Smooth muscle cell of trachea (primary cell): Measurements from ENCODE around the gene C19orf85. TPM values are rescaled to one million over a fixed set of nuclear protein-coding genes. Genes with fewer than 3 reads are reported as not detected.

Experiments used
- total RNA-seq: library from RNA; depleted of rRNA; stranded (reverse); fragments of >200 nt; gene quantifications from 2 replicates; pipeline ENCODE4 v1.2.1, GENCODE V29; 2014

The C19orf85 gene
- total RNA-seq = not detected in 2 replicates

DNA sequence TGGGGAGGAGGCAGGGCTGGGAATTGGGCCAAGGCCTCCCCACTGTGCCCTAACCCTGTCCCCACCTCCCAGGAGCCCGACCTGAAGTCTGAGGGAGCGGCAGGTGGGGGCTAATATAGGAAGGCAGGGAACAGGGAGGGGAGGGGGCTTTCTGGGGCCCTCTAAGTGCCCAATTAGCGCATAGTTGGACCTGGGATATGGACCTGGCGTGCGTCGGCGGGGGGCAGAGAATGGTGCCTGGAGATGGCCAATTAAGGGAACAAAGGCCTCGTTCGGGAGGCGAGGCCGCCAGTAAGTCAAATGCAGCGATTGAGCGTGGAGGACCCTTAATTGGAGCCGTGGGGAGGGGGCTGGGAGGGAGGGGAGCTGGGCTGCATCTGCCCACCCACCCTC lies at the start of gene C19orf85:
Gene C19orf85, minus strand, starts transcription at position 90 of the 393 bp plus-strand sequence. CDS start 197 bp downstream, outside the sequence.

DNA sequence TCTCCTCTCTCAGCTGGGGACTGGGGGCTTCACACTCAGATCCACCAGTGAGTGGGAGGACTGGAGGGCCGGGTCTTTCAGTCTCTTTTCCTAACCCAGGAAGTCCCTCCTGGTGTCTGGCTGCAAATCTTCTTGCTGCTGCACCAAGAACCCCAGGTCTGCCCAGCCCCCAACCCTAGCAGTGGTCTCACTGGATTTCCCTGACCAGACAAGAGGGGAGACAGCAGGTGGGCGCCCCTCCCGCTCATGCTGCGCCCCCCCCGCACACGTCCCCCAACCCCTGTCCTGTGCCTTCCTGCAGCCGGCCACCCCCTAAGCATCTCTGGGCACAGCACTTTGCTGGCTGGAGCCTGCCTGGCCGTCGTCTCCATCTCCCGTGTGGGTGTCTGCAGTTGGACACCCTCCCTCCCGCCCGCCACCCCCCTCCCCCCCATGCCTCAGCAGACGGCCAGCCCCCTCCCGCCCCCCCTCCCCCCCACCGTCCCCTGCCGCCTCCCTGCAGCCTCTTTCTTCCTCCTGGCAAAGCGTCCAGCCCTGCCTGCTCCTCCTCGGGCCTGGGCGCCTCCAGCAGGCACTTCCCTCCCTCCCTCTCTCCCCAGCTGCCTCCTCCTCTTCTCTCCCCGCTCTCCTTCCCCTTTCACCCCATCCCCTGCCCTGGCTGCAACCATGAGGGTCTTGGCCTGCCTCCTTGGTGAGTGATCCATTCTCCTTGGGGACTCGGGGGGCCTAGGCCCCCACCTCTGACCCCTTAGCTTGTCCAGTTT lies 23.6 kb upstream of the C19orf85 start, which contains the start of gene SSC5D:
Gene SSC5D, plus strand, starts transcription at position 513 of the 764 bp plus-strand sequence. Its CDS starts 154 bp downstream, at position 667.

DNA sequence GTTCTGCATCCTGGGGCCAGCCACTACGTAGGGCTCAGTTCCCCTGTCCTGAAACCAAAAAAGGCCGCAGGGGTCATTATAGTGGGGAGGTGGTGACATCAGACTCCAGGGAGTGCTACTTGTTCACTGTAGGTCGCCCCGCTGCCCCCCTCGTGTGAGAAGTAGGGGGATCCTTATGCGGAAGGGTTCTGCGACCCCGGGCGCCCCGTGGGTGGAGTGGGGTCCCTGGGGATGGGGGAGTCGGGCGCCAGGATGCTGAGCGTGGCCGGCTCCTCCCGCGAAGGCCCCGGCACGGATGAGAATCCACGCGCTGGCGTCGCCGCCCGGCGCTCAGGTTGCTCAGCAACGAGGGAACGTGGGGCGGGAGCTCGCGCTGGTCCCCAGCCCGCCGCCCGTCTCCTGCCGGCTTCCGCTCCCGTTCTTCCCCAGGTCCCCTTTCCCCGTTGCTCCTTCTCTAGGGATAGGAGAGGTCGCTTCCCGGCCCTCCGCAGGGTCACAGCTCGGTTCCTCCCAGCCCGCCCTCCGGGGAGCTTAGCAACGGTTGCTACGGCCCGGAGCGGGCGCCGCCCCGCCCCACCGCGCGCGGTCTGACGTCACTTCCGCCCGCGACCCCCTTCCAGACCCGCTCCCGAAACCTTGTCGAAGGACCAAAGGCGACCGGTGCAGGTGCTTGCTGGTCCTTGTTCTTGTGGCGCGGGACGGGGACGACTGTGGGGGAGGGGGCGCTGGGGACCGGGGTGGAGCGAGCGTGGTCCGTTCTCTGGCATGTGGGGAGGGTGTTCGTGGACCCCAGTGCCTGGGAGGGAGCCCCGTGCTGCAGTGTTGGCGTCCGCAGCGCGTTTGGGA lies 20.3 kb upstream of the C19orf85 start, which contains the start of gene NAT14:
Gene NAT14, plus strand, starts transcription at position 596 of the 846 bp plus-strand sequence. CDS start 521 bp downstream, outside the sequence.

DNA sequence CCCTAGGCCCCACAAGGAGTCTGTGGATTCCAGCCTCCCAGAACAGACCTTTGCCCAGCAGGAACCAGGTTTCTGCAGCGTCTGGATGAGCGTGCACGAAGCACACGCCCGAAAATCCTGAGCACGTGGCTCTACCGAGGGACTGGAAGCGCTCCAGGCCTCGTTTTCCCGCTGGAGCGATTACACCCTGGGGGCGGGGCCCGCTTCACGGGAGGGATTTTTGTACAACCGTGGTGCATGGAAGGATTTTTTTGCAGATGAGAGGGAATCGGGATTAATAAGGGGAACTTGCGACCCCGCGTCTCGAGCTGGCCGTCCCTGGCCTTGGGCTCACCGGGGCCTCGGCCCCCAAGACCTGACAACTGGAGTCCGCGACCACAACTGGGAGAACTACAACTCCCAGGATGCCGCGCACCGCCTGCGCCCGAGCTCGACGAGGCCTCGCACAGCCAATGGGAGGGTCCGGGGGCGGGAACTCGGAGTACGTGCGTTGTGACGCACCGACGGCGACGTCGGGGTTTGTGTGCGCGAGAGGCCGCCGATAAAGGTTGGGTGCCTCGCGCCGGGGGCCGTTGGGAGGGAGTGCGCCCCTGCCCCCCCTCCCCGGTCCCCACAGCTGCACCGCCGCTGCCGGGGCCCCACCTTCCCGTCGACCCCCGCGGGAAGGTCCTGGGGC lies 11.7 kb upstream of the C19orf85 start, which contains the start of gene ZNF628:
Gene ZNF628, plus strand, starts transcription at position 518 of the 676 bp plus-strand sequence. CDS start 3,294 bp downstream, outside the sequence.

DNA sequence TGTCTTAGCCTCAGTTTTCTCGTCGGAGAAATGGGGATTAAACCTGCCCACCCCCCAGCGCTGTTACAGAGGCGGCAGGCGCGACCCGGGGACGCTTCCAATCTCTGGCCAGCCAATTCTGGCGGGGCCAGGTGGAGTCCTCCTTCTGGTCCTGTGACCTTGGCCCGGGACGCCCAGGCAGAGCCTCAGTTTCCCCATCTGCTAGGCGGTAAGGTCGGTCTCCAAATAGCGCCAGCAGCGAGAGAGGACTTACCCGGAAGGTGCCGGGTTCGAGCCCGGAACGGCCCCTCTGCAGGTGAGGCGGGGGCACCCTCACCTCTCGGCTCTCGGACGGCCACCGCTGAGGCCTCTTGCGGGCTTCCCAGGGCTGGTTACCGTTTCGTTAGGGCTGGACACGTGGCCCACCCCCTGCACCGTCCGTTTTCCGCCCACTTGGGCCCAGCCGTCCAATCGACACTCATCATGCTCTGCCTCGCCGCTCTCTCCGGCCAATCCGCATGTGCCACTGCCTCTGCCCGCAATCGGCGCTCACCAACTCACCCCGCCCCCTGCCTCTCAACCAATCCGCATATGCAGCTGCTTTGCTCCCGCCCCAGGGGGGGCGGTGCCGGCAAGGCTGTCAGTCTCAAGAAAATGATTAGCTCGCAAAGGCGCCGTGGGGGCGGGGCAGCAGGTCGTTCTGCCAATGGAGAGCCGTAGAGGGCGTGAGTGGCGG lies 3.1 kb downstream of the C19orf85 start, which contains the start of gene ISOC2:
Gene ISOC2, minus strand, starts transcription at position 384 of the 715 bp plus-strand sequence. CDS start 5,156 bp downstream, outside the sequence.

DNA sequence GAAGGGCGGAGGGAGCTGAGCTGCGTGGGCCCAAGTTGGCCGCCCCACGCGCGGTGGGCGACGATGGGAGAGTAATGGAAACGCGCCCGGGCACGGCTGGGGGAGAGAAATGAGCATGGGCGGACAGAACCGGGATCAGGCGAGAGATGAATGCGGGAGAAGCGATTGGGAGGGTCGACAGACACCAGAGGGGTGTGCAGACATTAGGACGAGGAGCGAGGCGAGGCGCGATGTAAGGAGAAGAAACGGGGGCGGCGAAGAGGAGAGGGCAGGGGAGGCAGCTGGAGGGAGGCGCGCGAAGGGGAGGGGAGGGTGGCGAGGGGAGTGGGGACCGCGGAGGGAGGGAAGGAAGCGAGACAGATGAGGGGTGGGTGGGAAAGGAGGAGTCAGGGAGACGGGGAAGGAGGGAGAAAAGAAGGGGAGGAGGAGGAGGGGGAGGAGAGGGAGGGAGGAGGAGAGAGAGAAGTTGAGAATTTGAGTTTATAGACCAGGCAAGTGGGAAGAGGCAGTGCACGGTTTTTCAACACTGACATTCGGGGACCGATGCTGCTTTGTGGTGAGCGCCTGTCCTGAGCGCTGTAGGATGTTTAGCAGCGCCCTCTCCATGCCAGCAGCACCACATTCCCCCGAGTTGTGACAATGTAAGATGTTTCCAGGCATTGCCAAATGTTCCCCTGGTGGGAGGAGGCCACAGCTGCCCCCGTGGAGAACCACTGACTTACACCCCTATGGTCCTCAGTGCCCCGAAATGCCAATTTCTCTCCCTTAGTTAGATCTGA lies 21.3 kb downstream of the C19orf85 start, which contains the start of gene SHISA7:
Gene SHISA7, minus strand, starts transcription at position 256 of the 779 bp plus-strand sequence. CDS start 437 bp downstream, outside the sequence.

Other genes with a start within 250 kb of the C19orf85 start
- gene TMEM86B, start 236.0 kb downstream of the C19orf85 start, total RNA-seq = 2.2 and 2.3 TPM in 2 replicates
- gene PPP6R1, start 205.7 kb downstream of the C19orf85 start, total RNA-seq = 33.6 and 48.0 TPM in 2 replicates
- gene HSPBP1, start 184.6 kb downstream of the C19orf85 start, total RNA-seq = 28.8 and 39.3 TPM in 2 replicates
- 4.0 and 5.2 TPM in 2 replicates for gene BRSK1, start 180.8 kb downstream of the C19orf85 start, total RNA-seq
- gene TMEM150B, start 139.4 kb downstream of the C19orf85 start, total RNA-seq = not detected in 2 replicates
- 9.0 and 10.1 TPM in 2 replicates for gene KMT5C, start 124.9 kb downstream of the C19orf85 start, total RNA-seq
- gene COX6B2, start 110.0 kb downstream of the C19orf85 start, total RNA-seq = not detected in 2 replicates
- not detected in 2 replicates for gene GARIN5B, start 101.5 kb downstream of the C19orf85 start, total RNA-seq
- gene IL11, start 94.3 kb downstream of the C19orf85 start, total RNA-seq = 2.6 and 3.6 TPM in 2 replicates
- not detected in 2 replicates for gene TMEM190, start 87.9 kb downstream of the C19orf85 start, total RNA-seq
- 0.58 and 0.83 TPM in 2 replicates for gene TMEM238, start 80.5 kb downstream of the C19orf85 start, total RNA-seq
- gene RPL28, start 78.8 kb downstream of the C19orf85 start, total RNA-seq = 190 and 286 TPM in 2 replicates
- 53.1 and 144 TPM in 2 replicates for gene UBE2S, start 57.0 kb downstream of the C19orf85 start, total RNA-seq
- under 0.01 TPM in 1 of 2 replicates, not detected in the other for gene SHISA7, start 21.5 kb downstream of the C19orf85 start, total RNA-seq
- 51.3 TPM in 2 replicates for gene ISOC2, start 3.1 kb downstream of the C19orf85 start, total RNA-seq
- 1.6 and 3.3 TPM in 2 replicates for gene ZNF628, start 11.9 kb upstream of the C19orf85 start, total RNA-seq
- gene NAT14, start 20.4 kb upstream of the C19orf85 start, total RNA-seq = 18.7 and 20.8 TPM in 2 replicates
- 14.4 and 47.6 TPM in 2 replicates for gene SSC5D, start 23.7 kb upstream of the C19orf85 start, total RNA-seq
- gene SBK2, start 72.4 kb upstream of the C19orf85 start, total RNA-seq = 0.17 TPM in 1 of 2 replicates, not detected in the other
- 0.44 TPM in 1 of 2 replicates, not detected in the other for gene SBK3, start 80.8 kb upstream of the C19orf85 start, total RNA-seq
- 5.2 and 9.3 TPM in 2 replicates for gene ZNF579, start 116.1 kb upstream of the C19orf85 start, total RNA-seq
- gene FIZ1, start 134.8 kb upstream of the C19orf85 start, total RNA-seq = 3.8 and 5.2 TPM in 2 replicates
- 8.9 and 21.0 TPM in 2 replicates for gene ZNF524, start 135.5 kb upstream of the C19orf85 start, total RNA-seq
- 3.5 and 3.9 TPM in 2 replicates for gene ZNF865, start 140.9 kb upstream of the C19orf85 start, total RNA-seq
- gene ZNF784, start 159.8 kb upstream of the C19orf85 start, total RNA-seq = 4.7 and 4.8 TPM in 2 replicates
- 4.2 and 6.3 TPM in 2 replicates for gene ZNF580, start 176.3 kb upstream of the C19orf85 start, total RNA-seq
- 17.2 and 31.8 TPM in 2 replicates for gene ZNF581, start 178.9 kb upstream of the C19orf85 start, total RNA-seq
- gene CCDC106, start 183.5 kb upstream of the C19orf85 start, total RNA-seq = 12.8 and 13.4 TPM in 2 replicates
- 100 and 116 TPM in 2 replicates for gene U2AF2, start 190.3 kb upstream of the C19orf85 start, total RNA-seq
- 83.7 and 153 TPM in 2 replicates for gene EPN1, start 210.5 kb upstream of the C19orf85 start, total RNA-seq